K562 (cell line): ENCODE data around the gene TXNRD2. TPM values are rescaled to one million over a fixed set of nuclear protein-coding genes. Genes with fewer than 3 reads are reported as not detected.

ENCODE experiments used
- ARID3B ChIP-seq: fragments of 250-450 bp; sonication (Bioruptor Pico); IDR thresholded peaks from 2 replicates; pipeline ENCODE4 v1.4.0; 2020; ENCODE audit warnings: borderline replicate concordance
- CREB3L1 ChIP-seq: fragments of 450-650 bp; IDR thresholded peaks from 2 replicates; pipeline ENCODE4 v1.6.1; 2014; ENCODE audit warnings: low read depth, mild to moderate bottlenecking, moderate library complexity, borderline replicate concordance
- EP400 ChIP-seq: fragments of 450-650 bp; IDR thresholded peaks from 2 replicates; pipeline ENCODE4 v1.6.1; 2017; ENCODE audit warnings: antibody characterized with exemption, mild to moderate bottlenecking, moderate library complexity
- HDAC1 ChIP-seq, 2 experiments: fragments of 450-650 bp; IDR thresholded peaks; 2 replicates each; pipeline ENCODE4 v1.6.1; 2016 to 2017; ENCODE audit warnings: inconsistent platforms in 1 of 2, mild to moderate bottlenecking in 1 of 2, moderate library complexity in 1 of 2
- IRF2 ChIP-seq: sonication (generic); formaldehyde crosslinking; IDR thresholded peaks from 2 replicates; pipeline ENCODE4 v1.8.1; 2022; ENCODE audit warnings: mild to moderate bottlenecking, missing genetic modification reagents
- KDM1A ChIP-seq, 2 experiments: fragments of 450-650 bp; IDR thresholded peaks; 2 replicates each; pipeline ENCODE4 v1.6.1; 2016; ENCODE audit warnings: mild to moderate bottlenecking in 2 of 2
- MCM5 ChIP-seq: fragments of 450-650 bp; IDR thresholded peaks from 2 replicates; pipeline ENCODE4 v1.6.1; 2016; ENCODE audit warnings: low read depth
- MLLT1 ChIP-seq, 2 experiments: fragments of 450-650 bp; IDR thresholded peaks; 2 replicates each; pipeline ENCODE4 v1.6.1; 2016
- MTF1 ChIP-seq: fragments of 250-450 bp; sonication (Bioruptor Pico); IDR thresholded peaks from 2 replicates; pipeline ENCODE4 v1.9.0; 2021; ENCODE audit warnings: moderate library complexity, mild to moderate bottlenecking, inconsistent platforms, borderline replicate concordance
- NONO ChIP-seq, 2 experiments: fragments of 200-400 bp in 1 of 2; fragments of 450-650 bp in 1 of 2; formaldehyde crosslinking in 1 of 2; IDR thresholded peaks; 2 replicates each; pipeline ENCODE4 v1.6.1; 2017; ENCODE audit warnings: low read depth in 2 of 2, mild to moderate bottlenecking in 2 of 2, moderate library complexity in 2 of 2, low read length in 1 of 2
- RERE ChIP-seq: sonication (generic); formaldehyde crosslinking; IDR thresholded peaks from 2 replicates; pipeline ENCODE4 v1.8.0; 2023; ENCODE audit warnings: missing genetic modification reagents, mild to moderate bottlenecking, borderline replicate concordance
- SNIP1 ChIP-seq: fragments of 450-650 bp; IDR thresholded peaks from 2 replicates; pipeline ENCODE4 v1.7.1; 2017; ENCODE audit warnings: low read depth, mild to moderate bottlenecking
- ZC3H4 ChIP-seq: sonication (generic); formaldehyde crosslinking; IDR thresholded peaks from 2 replicates; pipeline ENCODE4 v1.9.0; 2021; ENCODE audit warnings: missing genetic modification reagents, borderline replicate concordance
- ZNF12 ChIP-seq: sonication (generic); formaldehyde crosslinking; IDR thresholded peaks from 2 replicates; pipeline ENCODE4 v1.4.0; 2020; ENCODE audit warnings: mild to moderate bottlenecking, missing genetic modification reagents
- ZNF347 ChIP-seq: fragments of 450-650 bp; formaldehyde crosslinking; IDR thresholded peaks from 2 replicates; pipeline ENCODE4 v1.4.0; 2020; ENCODE audit warnings: low read depth, mild to moderate bottlenecking, moderate library complexity
- ZNF384 ChIP-seq: IDR thresholded peaks from 2 replicates; pipeline ENCODE4 v1.6.1; 2012; ENCODE audit warnings: low read depth, low read length, improper control_type of control experiment
- polyA plus RNA-seq, 8 experiments: library from polyadenylated mRNA; depleted of rRNA in 4 of 8; stranded (reverse) in 5 of 8; unstranded in 3 of 8; fragments of >200 nt; fragmentation: Nextera tagmentation in 2 of 8; fragmentation: Illumina TruSeq in 1 of 8; extraction: Ambion mirVana in 2 of 8; extraction: Trizol in 1 of 8; gene quantifications; 2 replicates each; pipeline versions ENCODE4 v1.2.1 to v1.2.3, GENCODE V29; 2011 to 2014; ENCODE audit warnings: inconsistent platforms in 1 of 8, missing spikeins in 1 of 8
- total RNA-seq, 7 experiments: library from RNA; depleted of rRNA in 6 of 7; stranded (reverse); fragments of >200 nt in 6 of 7; fragmentation: Illumina TruSeq in 2 of 7; extraction: Trizol in 2 of 7; gene quantifications; 2 replicates each; pipeline versions ENCODE4 v1.2.1 to v1.2.3, GENCODE V29; 2011 to 2021; ENCODE audit warnings: low replicate concordance in 1 of 7

Gene TXNRD2
- total and polyA plus RNA-seq, 9 of the 15 experiments (the other 6 are each of a cell fraction or from before 2014, with no cell fraction given): 3.3 to 80.2 (median 49.4) TPM

GRCh38 chr22:19987394-19988306, 46.0 kb upstream of the TXNRD2 start (continued):
- TF ChIP-seq MTF1 (CRISPR knock-in tag): peak; percentile 74; the same call in 1 of the 2 replicates
- TF ChIP-seq MLLT1 (IDR thresholded peaks at IDR 0.05): no peak
- TF ChIP-seq CREB3L1: no peak
- no peak for TF ChIP-seq NONO (IDR thresholded peaks at IDR 0.05; ENCODE audit: low read depth in 2 of 2, low read length in 1 of 2)
- TF ChIP-seq ZNF384: no peak
- no peak for TF ChIP-seq ZNF347 (CRISPR knock-in tag)
- no peak for TF ChIP-seq ZNF12 (CRISPR knock-in tag)
- TF ChIP-seq SNIP1: no peak
- TF ChIP-seq ZC3H4: no peak
- no peak for TF ChIP-seq MCM5
- TF ChIP-seq ARID3B (CRISPR knock-in tag): no peak
- no peak for TF ChIP-seq IRF2
- TF ChIP-seq KDM1A (IDR thresholded peaks at IDR 0.05): no peak
- no peak for TF ChIP-seq HDAC1 (IDR thresholded peaks at IDR 0.05)
- TF ChIP-seq EP400: no peak
- TF ChIP-seq RERE: no peak
